ENCODE data around the gene PRPF6. TPM values are rescaled to one million over a fixed set of nuclear protein-coding genes. Genes with fewer than 3 reads are reported as not detected.
"Not testable (repeated sequence)": the region's sequence is repeated elsewhere in the genome, so short reads cannot be mapped to it uniquely, and the experiment has no call there.

The PRPF6 gene
- total and polyA plus RNA-seq, 9 donors = 46.5 to 84.9 (median 69.7) TPM

DNA sequence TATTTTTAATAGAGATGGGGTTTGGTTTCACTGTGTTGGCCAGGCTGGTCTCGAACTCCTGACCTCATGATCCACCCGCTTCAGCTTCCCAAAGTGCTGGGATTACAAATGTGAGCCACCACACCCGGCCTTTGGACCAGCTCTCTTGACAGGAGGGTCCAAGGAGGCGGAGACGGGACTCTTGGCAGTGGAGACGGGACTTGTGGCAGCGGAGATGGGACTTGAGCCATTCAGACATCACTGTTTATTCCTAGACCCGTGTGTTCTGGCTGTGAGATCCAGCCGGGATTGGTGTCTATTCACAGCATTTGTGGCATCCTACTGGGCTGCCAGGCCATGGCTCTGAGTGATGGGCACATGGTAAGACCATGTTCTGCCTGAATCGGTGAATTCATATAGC lies 25.6 kb downstream of the PRPF6 start:
- Histone ChIP-seq H3K27me3 (no peaks in the 10 kb centered on the region), H3K27ac (no peak overlapping the region), H3K36me3 (no peaks in the 10 kb centered on the region), H3K4me3 (no peak overlapping the region), H3K9me3 (no peaks in the 10 kb centered on the region), H3K4me1 (ENCODE audit: insufficient read depth) (no peaks in the 10 kb centered on the region)
- WGBS, 3 donors = 81 to 85% (median 84%) methylated on average over 10 of the region's 10 CpGs
- no peak for TF ChIP-seq EP300 (IDR thresholded peaks at IDR 0.05)
- intact Hi-C loops (cut with DNase I) = no loop called here
- no peak for DNase-seq

DNA sequence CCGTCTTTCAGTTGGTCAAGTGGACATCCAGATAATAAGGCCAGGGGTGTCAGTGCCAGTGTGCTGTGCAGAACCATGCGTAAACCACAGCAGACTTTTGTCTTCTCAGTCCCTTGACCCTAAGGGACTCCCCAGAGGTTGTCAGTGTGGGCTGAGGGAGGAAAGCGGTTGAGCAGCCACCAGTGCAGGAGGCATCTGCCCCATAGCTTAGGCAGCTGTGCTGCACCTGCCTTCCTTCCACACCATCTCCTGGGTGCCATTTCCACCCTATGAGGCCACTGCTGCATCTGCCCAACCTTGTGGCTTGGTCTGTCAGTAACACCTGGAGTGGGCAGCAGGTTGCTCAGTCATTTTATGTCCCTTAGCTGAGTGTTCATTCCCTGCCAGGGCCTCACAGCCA lies 26.0 kb downstream of the PRPF6 start:
- DNase-seq = no peak
- WGBS, 3 donors = 94 to 100% (median 95%) methylated on average over 3 of the region's 3 CpGs
- H3K36me3 ChIP-seq = no peaks in the 10 kb centered on the region
- H3K27me3 ChIP-seq = no peaks in the 10 kb centered on the region
- H3K4me3 ChIP-seq = no peak overlapping the region
- H3K4me1 ChIP-seq (ENCODE audit: insufficient read depth) = no peaks in the 10 kb centered on the region
- intact Hi-C loops (cut with DNase I) = no loop called here
- no peaks in the 10 kb centered on the region for H3K9me3 ChIP-seq
- TF ChIP-seq EP300 (IDR thresholded peaks at IDR 0.05) (no peak), POLR2A (IDR thresholded peaks at IDR 0.05) (no peak)
- TF ChIP-seq, protein P1, sequence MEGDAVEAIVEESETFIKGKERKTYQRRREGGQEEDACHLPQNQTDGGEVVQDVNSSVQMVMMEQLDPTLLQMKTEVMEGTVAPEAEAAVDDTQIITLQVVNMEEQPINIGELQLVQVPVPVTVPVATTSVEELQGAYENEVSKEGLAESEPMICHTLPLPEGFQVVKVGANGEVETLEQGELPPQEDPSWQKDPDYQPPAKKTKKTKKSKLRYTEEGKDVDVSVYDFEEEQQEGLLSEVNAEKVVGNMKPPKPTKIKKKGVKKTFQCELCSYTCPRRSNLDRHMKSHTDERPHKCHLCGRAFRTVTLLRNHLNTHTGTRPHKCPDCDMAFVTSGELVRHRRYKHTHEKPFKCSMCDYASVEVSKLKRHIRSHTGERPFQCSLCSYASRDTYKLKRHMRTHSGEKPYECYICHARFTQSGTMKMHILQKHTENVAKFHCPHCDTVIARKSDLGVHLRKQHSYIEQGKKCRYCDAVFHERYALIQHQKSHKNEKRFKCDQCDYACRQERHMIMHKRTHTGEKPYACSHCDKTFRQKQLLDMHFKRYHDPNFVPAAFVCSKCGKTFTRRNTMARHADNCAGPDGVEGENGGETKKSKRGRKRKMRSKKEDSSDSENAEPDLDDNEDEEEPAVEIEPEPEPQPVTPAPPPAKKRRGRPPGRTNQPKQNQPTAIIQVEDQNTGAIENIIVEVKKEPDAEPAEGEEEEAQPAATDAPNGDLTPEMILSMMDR (IDR thresholded peaks at IDR 0.05) = no peak
- no peak overlapping the region for H3K27ac ChIP-seq

GRCh38 chr20:64009811-64010387 lies 29.0 kb downstream of the PRPF6 start:
- intact Hi-C loops (cut with DNase I) = no loop called here
- Histone ChIP-seq H3K9me3 (no peaks in the 10 kb centered on the region), H3K4me3 (no peak overlapping the region), H3K27ac (no peak overlapping the region), H3K36me3 (no peaks in the 10 kb centered on the region), H3K27me3 (no peaks in the 10 kb centered on the region), H3K4me1 (ENCODE audit: insufficient read depth) (no peaks in the 10 kb centered on the region)
- DNase-seq = no peak
- 83 to 91% (median 89%) methylated on average over 13 of the region's 13 CpGs for WGBS, 3 donors
- TF ChIP-seq EP300 (IDR thresholded peaks at IDR 0.05) (no peak), POLR2A (IDR thresholded peaks at IDR 0.05) (no peak)
- TF ChIP-seq, protein P1 (IDR thresholded peaks at IDR 0.05) = no peak

- TF ChIP-seq, protein P1 (IDR thresholded peaks at IDR 0.05) = no peak
- TF ChIP-seq POLR2A (IDR thresholded peaks at IDR 0.05) (no peak), EP300 (IDR thresholded peaks at IDR 0.05) (no peak)
- WGBS, 3 donors = 85 to 88% (median 87%) methylated on average over 8 of the region's 8 CpGs
These were observed 29.8 kb downstream of the PRPF6 start for GRCh38 chr20:64010711-64011237.

DNA sequence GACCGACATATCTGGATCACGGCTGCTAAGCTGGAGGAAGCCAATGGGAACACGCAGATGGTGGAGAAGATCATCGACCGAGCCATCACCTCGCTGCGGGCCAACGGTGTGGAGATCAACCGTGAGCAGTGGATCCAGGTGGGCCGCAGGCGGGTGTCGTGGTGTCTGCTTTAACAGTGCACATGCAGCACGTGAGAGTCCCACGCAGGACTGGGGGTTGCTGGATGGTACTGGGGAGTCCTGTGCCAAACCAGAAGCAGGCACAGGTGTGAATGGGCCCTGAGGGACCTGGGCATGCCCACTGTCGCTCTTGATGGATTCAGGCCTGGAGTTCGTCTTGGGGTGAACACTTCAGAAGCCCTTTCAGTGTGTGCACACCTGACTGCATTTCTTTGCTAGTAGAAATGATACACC lies 30.4 kb downstream of the PRPF6 start:
- intact Hi-C loops (cut with DNase I) = no loop called here
- H3K4me1 ChIP-seq (ENCODE audit: insufficient read depth) = no peaks in the 10 kb centered on the region
- TF ChIP-seq EP300 (IDR thresholded peaks at IDR 0.05) = no peak
- TF ChIP-seq, protein P1 (IDR thresholded peaks at IDR 0.05) = no peak
- TF ChIP-seq POLR2A (IDR thresholded peaks at IDR 0.05) = no peak
- no peaks in the 10 kb centered on the region for H3K9me3 ChIP-seq
- H3K27ac ChIP-seq = no peak overlapping the region
- no peak for DNase-seq
- H3K4me3 ChIP-seq = no peak overlapping the region
- no peaks in the 10 kb centered on the region for H3K27me3 ChIP-seq
- H3K36me3 ChIP-seq = no peaks in the 10 kb centered on the region
- 96% methylated on average over 16 of the region's 16 CpGs for WGBS, 3 donors

More at GRCh38 chr20:64010711-64011237, 29.8 kb downstream of the PRPF6 start:
- no peaks in the 10 kb centered on the region for H3K27me3 ChIP-seq
- DNase-seq = no peak
- H3K9me3 ChIP-seq = no peaks in the 10 kb centered on the region
- no peaks in the 10 kb centered on the region for H3K4me1 ChIP-seq (ENCODE audit: insufficient read depth)
- H3K27ac ChIP-seq = no peak overlapping the region
- intact Hi-C loops (cut with DNase I) = no loop called here
- no peaks in the 10 kb centered on the region for H3K36me3 ChIP-seq
- no peak overlapping the region for H3K4me3 ChIP-seq

DNA sequence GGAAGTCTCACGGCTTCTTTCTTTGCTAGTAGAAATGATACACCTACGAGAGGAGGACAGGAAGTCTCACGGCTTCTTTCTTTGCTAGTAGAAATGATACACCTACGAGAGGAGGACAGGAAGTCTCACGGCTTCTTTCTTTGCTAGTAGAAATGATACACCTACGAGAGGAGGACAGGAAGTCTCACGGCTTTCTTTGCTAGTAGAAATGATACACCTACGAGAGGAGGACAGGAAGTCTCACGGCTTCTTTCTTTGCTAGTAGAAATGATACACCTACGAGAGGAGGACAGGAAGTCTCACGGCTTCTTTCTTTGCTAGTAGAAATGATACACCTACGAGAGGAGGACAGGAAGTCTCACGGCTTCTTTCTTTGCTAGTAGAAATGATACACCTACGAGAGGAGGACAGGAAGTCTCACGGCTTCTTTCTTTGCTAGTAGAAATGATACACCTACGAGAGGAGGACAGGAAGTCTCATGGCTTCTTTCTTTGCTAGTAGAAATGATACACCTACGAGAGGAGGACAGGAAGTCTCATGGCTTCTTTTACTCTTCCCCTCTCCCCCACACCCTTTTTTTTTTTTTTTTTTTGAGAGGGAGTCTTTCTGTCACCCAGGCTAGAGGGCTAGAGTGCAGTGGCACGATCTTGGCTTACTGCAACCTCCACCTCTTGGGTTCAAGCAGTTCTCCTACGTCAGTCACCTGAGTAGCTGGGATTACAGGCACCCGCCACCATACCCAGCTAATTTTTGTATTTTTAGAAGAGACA lies 31.6 kb downstream of the PRPF6 start:
- H3K4me1 ChIP-seq (ENCODE audit: insufficient read depth); DNase-seq; intact Hi-C loops (cut with DNase I); H3K27ac ChIP-seq; H3K4me3 ChIP-seq; H3K27me3 ChIP-seq; H3K9me3 ChIP-seq; H3K36me3 ChIP-seq: not testable (repeated sequence)
- 82 to 93% (median 87%) methylated on average over 7 to 12 of the region's 20 CpGs for WGBS, 3 donors
